NCI-H748 (cell line): Measurements from ENCODE around the gene ZNF205.
A peak's percentile ranks its signal among the peaks of the same experiment; 100 is the strongest.

Experiments used
- DNase-seq: peaks from one replicate; lab custom pipeline; 2025; ENCODE audit not compliant: unreplicated experiment; lab: John Stamatoyannopoulos, UW

Gene ZNF205

DNA sequence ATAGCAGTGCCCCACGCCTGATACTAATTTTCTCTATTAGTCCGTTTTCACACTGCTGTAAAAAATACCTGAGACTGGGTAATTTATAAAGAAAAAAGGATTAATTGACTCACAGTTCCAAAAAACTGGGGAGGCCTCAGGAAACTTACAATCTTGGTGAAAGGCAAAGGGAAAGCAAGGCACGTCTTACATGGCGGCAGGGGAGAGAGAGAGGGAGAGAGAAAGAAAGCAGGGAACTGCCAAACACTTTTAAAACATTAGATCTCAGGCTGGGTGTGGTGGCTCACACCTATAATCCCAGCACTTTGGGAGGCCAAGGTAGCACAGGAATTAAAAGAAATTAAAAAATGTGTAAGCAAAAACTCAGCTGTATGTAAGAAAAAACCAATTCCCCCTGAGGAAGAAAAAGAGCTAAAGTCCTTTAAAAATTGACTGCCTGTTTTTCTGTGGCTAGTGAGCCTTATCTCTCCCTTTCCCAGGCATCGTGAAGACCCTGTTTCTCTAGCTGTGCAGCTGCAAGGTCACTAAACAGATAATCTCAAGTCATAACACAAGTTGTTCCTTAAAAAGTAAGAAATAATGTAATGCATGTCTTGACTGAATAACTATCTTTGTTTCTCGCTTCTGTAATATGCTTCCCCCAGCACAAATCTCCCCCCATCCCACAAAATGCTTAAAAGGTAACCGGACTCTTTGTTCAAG is 27.3 kb upstream of the ZNF205 start:
- DNase-seq: no peak

DNA sequence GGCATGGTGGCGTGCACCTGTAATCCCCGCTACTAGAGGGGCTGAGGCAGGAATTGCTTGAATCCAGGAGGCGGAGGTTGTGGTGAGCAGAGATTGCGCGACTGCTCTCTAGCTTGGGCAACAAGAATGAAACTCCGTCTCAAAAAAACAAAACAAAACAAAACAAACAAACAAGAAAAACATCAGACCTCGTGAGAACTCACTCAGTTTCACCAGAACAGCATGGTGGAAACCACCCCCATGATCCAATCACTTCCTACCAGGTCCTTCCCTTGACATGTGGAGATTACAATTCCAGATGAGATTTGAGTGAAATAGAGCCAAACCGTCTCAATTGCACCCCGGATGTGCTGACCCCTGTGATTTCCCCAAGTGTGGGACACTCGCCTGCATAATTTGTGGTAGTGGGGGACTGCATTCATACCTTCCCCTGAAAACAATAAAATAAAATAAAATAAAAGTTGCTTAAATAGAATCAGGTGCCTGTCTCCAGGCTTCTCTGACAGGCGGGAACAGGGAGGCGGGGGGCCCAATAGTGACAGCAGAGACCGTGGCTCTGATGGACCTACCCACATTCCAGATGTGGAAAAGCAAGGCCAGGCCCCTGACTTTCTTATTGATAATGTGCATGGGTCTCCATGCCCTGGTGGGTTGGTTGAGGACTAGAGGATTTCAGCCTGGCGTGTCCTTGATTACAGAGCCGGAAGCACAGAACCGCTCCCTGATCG is 26.4 kb upstream of the ZNF205 start:
- no peak for DNase-seq

DNA sequence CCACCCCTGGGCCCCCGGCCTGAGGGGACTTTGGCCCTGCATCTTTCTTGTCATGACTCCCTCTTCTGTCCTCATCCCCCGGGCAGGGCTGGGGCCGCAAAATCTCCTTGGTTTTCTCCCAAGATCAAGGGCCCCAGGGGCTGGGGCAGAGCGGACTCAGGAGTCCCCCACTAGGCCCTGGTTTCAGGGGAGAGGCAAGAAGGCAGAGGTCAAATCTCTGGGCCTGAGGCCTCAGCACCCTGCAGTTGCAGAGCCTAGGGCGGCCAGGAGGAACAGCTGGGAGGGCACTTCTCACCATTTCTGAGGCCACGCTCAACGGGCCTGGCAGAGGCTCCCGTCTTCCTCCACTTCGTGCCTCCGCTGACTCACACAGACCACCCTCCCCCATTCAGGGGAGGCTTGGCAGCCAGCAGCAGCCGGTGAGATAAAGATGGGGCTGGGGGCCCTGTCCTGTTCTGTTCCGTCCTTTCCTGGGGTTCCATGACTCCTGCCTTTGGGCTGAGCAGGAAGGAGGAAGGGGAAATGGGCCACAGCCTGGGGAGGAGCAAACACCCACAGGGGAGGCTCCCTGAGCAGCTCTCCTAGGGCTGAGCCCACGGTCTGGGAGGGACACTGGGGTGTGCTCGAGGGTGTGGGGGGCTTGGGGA is 25.7 kb upstream of the ZNF205 start:
- DNase-seq: no peak

DNA sequence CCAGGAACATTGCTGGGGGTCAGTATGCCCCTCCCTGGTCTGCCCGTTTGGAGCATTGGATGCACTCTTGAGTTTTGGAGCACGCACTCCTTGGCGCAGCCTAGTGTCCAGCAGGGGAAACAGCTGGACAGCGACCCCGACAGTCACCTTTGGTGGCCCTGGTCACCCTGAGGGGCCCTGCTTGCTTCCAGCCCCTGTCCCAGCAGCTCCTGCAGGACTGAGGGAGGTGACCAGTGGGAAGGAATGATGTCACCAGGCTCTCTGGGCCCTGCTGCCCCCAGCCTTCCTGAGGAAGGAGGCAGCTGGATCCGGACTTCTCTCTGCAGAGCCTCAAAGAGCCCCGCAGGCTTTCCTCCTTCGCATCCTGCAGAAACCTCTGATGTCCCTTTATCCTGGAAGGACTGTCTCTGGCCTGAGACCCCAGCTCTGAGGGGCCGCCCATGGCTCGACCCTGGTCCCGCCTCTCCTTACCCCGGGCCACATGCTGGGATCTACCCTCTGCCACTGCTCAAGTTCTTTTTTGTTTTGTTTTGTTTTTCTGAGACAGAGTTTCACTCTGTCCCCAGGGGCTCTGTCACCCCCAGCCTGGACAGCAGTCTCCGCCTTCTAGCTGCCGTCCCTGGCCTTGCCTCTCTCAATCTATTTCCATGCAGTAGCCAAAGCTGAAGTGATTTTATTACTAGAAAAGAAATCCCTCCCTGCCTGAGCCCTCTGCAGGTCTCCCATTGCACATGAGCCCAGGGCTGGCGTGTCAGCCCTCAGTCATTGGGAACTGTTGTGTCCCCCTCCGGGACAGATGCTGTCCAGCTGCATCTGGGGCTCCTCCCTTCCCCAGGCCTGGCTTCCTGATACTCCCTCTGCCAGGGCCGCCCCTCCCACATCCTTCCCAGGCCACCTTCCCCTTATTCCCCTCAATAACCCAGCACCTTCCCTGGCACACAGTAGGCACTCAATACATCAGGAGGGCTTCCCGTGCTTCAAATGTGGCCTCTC is 24.8 kb upstream of the ZNF205 start:
- DNase-seq: no peak

DNA sequence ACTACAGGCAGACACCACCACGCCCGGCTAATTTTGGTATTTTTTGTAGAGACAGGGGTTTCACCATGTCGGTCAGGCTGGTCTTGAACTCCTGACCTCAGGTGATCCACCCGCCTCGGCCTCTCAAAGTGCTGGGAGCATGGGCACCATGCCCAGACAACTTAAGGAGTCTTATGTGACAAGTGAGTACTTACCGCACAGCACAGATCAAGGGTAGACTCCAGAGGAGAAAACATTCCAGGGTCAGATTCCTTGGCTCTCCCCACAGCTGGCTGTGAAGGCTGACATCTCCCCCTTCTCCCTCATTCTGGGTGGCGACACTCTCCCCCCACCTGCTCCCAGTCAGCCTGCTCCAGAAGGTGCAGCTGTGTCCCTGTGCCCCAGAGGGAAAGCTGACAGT is 23.9 kb upstream of the ZNF205 start:
- DNase-seq: no peak

DNA sequence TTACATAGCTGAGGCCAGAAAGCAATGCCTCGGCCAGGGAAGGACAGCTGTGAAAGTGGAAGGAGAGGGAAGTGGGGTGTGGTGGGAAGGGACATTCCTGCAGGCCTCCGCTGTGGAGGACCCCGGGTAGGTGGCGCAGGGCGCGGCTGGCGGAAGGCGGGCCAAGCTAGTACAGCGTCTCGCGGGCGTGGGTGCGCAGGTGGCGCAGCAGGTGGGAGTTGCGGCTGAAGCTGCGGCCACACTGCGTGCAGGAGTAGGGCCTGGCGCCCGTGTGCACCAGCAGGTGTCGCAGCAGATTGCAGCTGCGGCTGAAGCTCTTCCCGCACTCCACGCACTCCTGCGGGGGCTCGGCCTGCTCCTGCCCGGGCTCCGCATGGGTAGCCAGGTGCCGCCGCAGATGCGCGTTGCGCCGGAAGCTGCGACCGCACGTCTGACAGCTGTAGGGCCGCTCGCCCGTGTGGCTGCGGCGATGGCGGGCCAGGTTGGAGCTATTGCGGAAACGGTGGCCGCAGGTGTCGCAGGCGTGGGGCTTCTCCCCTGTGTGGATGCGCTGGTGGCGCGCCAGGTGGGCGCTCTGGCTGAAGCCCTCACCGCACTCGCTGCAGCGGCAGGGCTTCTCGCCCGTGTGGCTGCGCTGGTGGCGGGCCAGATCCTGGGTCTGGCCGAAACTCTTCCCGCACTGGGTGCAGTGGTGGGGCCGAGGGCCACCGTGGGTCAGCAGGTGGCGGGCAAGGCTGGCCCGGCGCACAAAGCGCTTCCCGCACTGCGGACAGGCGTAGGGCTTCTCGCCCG is 23.3 kb upstream of the ZNF205 start:
- no peak for DNase-seq

DNA sequence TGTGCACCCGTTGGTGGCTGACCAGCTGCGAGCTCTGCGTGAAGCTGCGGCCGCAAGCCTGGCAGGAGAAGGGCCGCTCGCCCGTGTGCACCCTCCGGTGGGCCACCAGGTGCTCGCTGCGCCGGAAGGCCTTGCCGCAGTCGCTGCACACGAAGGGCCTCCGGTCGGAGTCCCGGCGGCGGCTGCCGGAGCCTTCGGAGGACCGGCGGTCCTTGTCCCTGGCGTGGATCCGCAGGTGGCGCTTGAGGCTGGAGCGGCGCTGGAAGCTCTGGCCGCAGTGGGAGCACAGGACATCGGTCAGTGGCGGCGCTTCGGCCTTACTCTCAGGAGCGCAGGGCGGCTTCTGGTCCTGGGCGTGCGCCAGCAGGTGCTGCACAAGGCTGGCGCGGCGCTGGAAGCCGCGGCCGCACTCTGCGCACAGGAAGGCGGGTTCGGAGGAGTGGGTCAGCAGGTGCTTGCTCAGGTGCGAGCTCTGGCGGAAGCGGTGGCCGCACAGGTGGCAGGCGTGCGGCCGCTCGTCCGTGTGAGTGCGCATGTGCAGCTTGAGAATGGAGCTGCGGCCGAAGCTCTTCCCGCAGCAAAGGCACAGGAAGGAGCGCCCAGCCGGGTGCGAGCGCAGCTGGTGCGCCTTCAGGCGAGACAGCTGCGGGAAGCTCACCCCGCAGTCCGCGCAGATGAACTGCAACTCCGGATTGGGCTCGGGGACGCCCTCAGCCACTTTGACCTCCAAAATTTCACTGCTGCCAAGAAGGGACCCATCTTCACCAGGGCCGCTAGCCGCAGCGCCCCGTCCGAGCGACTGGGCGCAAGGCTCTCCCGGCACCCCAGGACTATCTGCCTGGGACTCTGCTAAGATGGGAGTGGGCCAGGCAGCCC is 22.4 kb upstream of the ZNF205 start:
- peak; percentile 82 for DNase-seq

DNA sequence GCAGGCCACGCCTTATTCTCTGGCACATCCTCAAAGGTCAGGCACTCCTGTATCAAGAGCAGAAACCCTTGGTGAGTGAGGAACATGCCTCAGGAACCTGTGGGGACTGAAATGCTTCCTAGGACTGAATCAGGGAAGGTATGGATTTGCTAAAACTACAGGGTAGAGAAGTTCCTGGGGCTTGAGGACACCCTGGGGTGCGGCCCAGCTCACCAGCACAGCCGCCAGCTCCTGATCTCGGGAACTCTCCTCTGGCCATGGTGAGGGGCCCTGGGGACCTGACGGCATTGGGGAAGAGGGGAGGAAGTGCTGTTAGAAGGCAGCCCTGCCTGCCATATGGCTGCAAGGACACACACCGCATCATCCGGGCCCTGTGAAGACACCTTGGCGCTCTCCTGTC is 20.8 kb upstream of the ZNF205 start:
- no peak for DNase-seq

DNA sequence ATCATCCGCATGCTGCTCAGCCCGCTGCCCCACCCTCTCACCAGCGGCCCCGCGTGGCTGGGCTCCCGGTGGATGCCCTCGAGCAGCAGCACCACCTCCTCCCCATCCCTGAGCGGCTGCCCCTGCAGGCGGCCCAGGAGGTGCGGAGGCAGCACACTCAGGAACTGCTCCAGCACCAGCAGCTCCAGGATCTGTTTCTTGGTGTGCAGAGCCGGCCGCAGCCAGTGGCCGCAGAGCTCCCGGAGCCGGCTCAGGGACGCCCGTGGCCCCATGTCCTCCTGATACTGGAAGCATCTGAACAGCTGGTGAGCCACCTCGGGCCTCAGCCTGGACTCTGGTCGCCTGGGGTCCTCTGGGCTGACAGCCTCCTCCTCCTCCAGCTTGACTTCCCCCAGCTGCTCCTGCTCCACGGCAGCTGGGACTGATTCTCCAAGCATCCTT is 19.9 kb upstream of the ZNF205 start:
- DNase-seq: no peak

DNA sequence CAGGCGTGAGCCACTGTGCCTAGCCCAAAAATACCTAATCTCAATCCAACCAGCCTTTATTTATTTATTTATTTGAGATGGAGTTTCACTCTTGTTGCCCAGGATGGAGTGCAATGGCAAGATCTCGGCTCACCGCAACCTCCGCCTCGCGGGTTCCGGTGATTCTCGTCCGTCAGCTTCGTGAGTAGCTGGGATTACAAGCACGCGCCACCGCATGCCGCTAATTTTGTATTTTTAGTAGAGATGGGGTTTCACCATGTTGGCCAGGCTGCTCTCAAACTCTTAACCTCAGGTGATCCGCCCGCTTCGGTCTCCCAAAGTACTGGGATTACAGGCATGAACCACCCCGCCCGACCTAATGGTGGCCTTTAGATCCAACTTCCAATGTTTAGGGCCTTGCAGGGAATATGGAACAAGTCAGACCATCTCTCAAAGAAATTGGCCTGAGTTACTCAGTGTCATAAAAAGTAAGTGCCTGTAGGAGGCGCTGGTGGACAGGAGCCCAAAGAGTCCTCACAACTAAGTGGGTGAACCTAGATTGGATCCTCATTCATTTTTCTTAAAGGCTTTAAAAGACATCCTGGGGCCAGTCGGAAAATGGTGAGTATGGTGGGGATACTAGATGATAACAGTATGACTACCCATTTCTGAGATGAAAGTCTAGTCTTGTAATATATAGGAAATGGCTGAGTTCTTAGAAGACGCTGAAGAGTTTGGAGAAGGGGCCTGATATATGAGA is 17.9 kb upstream of the ZNF205 start:
- peak; percentile 44 for DNase-seq

DNA sequence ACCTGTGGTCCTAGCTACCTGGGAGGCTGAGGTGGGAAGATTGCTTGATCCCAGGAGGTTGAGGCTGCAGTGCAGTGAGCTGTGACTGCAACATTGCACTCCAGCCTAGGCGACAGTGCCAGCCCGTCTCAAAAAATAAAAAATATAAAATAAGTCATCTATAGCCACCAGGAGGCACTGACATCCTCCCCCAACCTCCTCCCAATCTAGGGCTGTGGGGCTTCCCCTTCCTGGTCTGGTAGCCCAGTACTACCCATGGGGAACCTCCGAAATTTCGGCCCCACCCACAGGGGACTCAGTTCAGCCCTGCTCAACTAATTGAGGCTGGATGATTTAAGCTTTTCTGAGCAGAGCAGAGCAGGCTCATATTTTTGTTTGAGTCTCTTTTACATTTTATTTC is 16.5 kb upstream of the ZNF205 start:
- no peak for DNase-seq

DNA sequence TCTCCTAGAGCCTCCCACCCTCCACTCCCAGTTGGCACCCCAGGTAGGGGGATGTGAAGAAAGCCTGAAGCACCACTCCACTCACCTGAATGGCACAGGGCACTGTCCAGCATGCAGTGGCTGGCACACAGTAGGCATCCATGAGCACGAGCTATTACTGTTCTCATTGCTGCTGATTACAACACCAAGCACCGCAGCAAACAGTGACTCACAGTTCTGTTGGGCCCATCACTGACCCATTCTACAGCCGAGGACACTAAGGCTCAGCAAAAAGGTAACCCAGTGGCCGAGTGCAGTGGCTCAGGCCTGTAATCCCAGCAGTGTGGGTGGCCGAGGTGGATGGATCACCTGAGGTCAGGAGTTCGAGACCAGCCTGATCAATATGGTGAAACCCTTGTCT is 16.0 kb upstream of the ZNF205 start:
- DNase-seq: no peak

DNA sequence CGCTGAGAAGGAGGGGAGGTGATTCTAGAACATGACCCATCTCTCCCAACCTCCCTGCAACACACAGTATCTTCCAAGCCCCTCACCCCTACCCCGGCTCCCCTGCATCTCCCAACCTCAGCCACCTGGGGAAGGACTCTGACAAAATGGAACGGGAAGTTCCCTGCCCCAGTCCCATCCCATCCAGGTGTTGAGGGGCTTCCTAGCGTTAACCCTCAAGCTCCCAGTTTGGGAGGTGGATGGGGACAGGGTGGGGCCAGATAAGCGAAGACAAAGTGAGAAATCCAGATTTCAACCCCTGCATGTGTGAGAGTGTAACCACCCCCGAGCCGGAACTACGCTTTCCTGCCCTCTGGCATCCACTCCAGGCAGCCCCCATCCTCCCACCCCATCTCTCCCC is 15.1 kb upstream of the ZNF205 start:
- no peak for DNase-seq

DNA sequence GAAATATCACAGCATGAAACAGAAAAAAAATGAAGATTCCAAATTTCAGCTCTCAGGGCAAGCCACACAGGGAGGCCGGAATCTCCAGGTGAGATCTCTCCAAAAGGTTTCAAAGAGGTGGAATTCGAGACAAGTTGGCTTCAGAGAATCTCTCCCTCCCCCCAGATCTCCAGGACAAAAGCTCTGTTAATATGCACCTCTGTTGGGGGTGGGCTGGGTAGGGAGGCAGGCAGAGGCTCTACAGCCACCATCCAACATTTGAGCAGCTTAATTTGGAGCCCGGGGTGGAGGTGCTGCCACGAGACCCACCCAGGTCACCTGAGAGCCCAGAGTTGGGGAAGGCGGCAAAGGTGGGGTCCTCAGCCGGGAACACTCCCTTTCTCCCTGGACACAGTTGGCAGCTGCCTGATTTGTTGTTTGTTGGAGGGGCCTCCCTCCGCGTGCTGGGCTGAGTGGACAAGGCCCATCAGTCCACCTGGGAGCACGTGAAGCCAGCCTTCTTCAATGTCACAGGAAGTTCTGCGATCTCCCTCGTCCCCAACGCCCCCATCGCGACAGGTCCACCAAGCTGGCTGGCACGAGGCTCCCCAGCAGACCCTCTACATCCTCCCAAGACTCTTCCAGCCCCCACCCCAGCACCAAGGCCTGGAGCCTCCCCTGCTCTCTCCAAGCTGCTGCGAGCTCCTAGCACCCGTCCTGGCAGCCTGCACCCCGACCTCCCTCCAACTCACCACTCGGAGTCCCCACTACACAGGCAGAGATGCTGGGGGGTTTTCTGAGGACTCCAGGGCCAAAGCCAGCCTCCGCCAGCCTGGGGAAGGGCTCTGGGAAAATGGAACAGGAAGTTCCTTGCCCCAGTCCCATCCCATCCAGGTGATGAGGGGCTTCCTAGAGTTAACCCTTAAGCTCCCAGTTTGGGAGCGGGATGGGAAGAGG is 13.7 kb upstream of the ZNF205 start, which contains the start of gene ZSCAN10:
ZSCAN10 (minus strand) TSS at position 836 of the 936 bp plus-strand sequence. CDS start 6,357 bp downstream, outside the sequence.
- DNase-seq: no peak

DNA sequence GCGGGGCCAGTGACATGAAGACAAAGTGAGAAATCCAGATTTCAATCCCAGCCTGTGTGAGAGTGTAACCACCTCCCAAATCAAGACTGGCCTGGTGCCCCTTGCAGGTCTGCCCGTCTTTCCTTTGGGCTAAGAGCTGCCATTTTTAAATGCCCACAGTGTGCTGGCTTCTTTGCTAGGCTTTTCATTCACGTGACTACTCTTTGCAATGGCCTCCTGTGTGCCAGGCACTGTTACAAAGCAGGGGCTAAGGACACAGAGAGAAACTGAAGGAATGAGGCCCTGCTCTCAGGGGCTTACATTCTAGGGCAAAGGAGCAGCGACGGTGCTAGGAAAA is 13.0 kb upstream of the ZNF205 start:
- no peak for DNase-seq

DNA sequence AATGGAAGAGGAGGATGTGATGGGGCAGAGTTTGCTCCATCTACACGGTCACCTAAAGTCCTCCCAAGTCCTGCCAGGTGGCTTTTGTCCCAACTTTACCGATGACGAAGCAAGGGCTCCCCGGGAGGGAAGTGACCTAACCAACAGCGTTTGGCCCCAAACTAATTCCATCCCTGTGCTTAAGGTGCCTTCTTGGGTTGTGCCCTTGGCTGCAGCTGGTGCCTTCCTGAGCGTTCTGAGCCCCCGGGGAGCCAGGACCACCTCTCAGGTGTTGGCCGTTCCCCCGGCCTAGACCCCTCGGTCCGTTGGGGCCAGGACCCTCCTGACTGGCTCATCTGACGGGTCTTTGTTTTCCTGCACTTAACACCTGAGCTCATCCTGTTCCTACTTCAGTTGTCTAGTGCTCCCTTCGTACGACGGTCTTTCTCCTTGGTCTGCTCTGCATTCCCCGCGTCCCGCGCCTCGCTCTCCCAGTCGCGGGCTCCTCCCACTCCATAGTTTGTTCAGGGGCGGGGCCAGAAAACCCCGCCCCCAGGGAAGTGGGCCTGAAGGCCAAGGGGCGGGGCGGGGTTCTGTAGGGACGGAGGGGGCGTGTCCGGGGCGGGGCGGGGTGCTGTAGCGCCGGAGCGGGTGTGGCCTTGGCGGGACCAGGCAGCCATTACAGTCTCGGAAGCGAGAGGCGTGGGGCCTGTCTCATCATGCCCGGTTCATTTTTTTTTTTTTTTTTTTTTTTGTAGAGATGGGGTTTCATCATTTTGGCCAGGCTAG is 12.5 kb upstream of the ZNF205 start:
- peak; percentile 89 for DNase-seq
